Measurements from ENCODE around the gene CTDP1.

DNA sequence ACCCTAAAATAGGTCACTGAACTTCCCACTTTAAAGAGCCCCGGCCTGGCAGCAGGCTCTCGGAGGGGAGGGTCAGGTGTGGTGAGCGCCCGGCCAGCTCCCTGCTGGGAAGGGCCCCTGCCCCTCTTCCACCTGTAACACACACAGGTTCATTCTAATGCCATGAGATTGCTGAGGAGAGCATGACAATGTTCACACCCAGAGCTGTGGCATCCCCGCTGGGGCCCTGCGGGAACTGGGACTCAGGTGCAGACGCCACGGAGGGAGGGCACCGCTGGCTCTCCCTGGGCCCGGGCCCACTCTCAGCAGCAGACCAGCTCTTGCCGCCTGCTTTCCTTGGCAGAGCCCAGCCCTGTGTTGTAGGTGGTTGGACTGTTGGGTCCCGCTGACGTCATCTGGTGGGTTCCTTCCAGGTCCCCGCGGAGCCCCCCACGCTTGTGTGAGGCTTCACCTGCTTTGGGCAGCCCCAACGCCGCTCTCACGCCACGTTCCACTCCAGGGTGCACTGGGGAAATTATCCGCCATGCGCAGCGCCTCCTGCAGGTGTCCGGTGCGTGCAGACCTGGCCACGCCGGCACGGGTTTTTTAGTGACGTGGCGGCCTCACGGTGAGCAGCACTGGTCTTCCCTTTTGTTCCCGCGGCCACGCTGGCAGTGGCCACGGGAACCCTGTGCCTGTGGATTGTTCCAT is 67.7 kb downstream of the CTDP1 start:
- TF ChIP-seq CREB1 (IDR thresholded peaks at IDR 0.05) (no peak), CREB1 (CRISPR knock-in tag; IDR thresholded peaks at IDR 0.05) (no peak), ZNF780A (CRISPR knock-in tag; IDR thresholded peaks at IDR 0.05) (no peak), ELK1 (CRISPR knock-in tag; IDR thresholded peaks at IDR 0.05) (no peak), TEAD1 (CRISPR knock-in tag; IDR thresholded peaks at IDR 0.05) (no peak), POLR2A (conservative IDR thresholded peaks at IDR 0.05) (no peak), ZBTB7A (IDR thresholded peaks at IDR 0.05; ENCODE audit: borderline replicate concordance, control insufficient read depth, low read depth, low read length) (no peak), RB1 (IDR thresholded peaks at IDR 0.05; ENCODE audit: low read depth) (no peak), JUN (IDR thresholded peaks at IDR 0.05; ENCODE audit: borderline replicate concordance, low read depth, low read length) (no peak), JUN (CRISPR knock-in tag; IDR thresholded peaks at IDR 0.05; ENCODE audit: borderline replicate concordance) (no peak), CTBP1 (IDR thresholded peaks at IDR 0.05; ENCODE audit: borderline replicate concordance) (no peak), TEAD4 (IDR thresholded peaks at IDR 0.05; ENCODE audit: low read length) (no peak), TEAD4 (CRISPR knock-in tag; IDR thresholded peaks at IDR 0.05; ENCODE audit: borderline replicate concordance) (no peak), PHF8 (IDR thresholded peaks at IDR 0.05; ENCODE audit: borderline replicate concordance, low read length) (no peak)
- TF ChIP-seq, protein P1, sequence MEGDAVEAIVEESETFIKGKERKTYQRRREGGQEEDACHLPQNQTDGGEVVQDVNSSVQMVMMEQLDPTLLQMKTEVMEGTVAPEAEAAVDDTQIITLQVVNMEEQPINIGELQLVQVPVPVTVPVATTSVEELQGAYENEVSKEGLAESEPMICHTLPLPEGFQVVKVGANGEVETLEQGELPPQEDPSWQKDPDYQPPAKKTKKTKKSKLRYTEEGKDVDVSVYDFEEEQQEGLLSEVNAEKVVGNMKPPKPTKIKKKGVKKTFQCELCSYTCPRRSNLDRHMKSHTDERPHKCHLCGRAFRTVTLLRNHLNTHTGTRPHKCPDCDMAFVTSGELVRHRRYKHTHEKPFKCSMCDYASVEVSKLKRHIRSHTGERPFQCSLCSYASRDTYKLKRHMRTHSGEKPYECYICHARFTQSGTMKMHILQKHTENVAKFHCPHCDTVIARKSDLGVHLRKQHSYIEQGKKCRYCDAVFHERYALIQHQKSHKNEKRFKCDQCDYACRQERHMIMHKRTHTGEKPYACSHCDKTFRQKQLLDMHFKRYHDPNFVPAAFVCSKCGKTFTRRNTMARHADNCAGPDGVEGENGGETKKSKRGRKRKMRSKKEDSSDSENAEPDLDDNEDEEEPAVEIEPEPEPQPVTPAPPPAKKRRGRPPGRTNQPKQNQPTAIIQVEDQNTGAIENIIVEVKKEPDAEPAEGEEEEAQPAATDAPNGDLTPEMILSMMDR (IDR thresholded peaks at IDR 0.05 in 2 of 3, conservative IDR thresholded peaks at IDR 0.05 in 1 of 3; ENCODE audit: insufficient read depth in 2 of 3, low read depth in 1 of 3, low read length in 3 of 3) = no peak
- TF ChIP-seq, protein P2, sequence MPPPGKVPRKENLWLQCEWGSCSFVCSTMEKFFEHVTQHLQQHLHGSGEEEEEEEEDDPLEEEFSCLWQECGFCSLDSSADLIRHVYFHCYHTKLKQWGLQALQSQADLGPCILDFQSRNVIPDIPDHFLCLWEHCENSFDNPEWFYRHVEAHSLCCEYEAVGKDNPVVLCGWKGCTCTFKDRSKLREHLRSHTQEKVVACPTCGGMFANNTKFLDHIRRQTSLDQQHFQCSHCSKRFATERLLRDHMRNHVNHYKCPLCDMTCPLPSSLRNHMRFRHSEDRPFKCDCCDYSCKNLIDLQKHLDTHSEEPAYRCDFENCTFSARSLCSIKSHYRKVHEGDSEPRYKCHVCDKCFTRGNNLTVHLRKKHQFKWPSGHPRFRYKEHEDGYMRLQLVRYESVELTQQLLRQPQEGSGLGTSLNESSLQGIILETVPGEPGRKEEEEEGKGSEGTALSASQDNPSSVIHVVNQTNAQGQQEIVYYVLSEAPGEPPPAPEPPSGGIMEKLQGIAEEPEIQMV (tag; conservative IDR thresholded peaks at IDR 0.05; ENCODE audit: low read depth) = no peak
